Right atrium auricular region (tissue), 2 donors: ENCODE results near the gene ONECUT1. TPM values are rescaled to one million over a fixed set of nuclear protein-coding genes. Genes with fewer than 3 reads are reported as not detected.

Source experiments
- DNase-seq: peaks from one replicate; pipeline ENCODE4 v3.0.0-alpha.2; 2019; ENCODE audit warnings: low spot score
- H3K27ac ChIP-seq, 2 donors: fragments of 200-600 bp; sonication (generic); 1 replicate in 1 of 2; 2 replicates in 1 of 2; pipeline ENCODE4 v1.5.1; 2016 to 2019
- H3K27me3 ChIP-seq, 2 donors: fragments of 200-600 bp; sonication (generic); one replicate each; pipeline versions ENCODE4 v1.5.1 to v1.6.0; 2017 to 2019
- H3K36me3 ChIP-seq: fragments of 200-600 bp; sonication (generic); one replicate; pipeline ENCODE4 v1.5.1; 2016
- H3K4me1 ChIP-seq, 2 donors: fragments of 200-600 bp; sonication (generic); one replicate each; pipeline versions ENCODE4 v1.5.1 to v1.6.0; 2017 to 2019
- H3K4me3 ChIP-seq, 2 donors: fragments of 200-600 bp; sonication (generic); 1 replicate in 1 of 2; 2 replicates in 1 of 2; pipeline ENCODE4 v1.5.1; 2017 to 2019; ENCODE audit warnings: mild to moderate bottlenecking in 1 of 2, moderate library complexity in 1 of 2
- H3K9me3 ChIP-seq, 2 donors: fragments of 200-600 bp; sonication (generic); one replicate each; pipeline ENCODE4 v1.5.1; 2019
- total RNA-seq, 2 donors: library from RNA; depleted of rRNA; stranded (reverse); fragments of >200 nt; gene quantifications; one replicate each; pipeline ENCODE4 v1.1.0, GENCODE V29; 2016
- TF ChIP-seq, protein P1 (sequence below), 2 donors: fragments of 200-600 bp; sonication (generic); IDR thresholded peaks; one replicate each; pipeline ENCODE4 v1.5.1; 2019; ENCODE audit warnings: antibody characterized with exemption in 2 of 2

Gene ONECUT1
- total RNA-seq, 2 donors from 2014 or later = not detected

GRCh38 chr15:52762621-52763020, 27.5 kb downstream of the ONECUT1 start:
- Histone ChIP-seq H3K4me1 (no peaks in the 10 kb centered on the region), H3K27ac (no peak overlapping the region), H3K27me3 (no peaks in the 10 kb centered on the region), H3K4me3 (no peak overlapping the region), H3K36me3 (no peaks in the 10 kb centered on the region), H3K9me3 (no peaks in the 10 kb centered on the region)
- no peak for DNase-seq
- TF ChIP-seq, protein P1, sequence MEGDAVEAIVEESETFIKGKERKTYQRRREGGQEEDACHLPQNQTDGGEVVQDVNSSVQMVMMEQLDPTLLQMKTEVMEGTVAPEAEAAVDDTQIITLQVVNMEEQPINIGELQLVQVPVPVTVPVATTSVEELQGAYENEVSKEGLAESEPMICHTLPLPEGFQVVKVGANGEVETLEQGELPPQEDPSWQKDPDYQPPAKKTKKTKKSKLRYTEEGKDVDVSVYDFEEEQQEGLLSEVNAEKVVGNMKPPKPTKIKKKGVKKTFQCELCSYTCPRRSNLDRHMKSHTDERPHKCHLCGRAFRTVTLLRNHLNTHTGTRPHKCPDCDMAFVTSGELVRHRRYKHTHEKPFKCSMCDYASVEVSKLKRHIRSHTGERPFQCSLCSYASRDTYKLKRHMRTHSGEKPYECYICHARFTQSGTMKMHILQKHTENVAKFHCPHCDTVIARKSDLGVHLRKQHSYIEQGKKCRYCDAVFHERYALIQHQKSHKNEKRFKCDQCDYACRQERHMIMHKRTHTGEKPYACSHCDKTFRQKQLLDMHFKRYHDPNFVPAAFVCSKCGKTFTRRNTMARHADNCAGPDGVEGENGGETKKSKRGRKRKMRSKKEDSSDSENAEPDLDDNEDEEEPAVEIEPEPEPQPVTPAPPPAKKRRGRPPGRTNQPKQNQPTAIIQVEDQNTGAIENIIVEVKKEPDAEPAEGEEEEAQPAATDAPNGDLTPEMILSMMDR (IDR thresholded peaks at IDR 0.05) = no peak

GRCh38 chr15:52760562-52760961, 29.6 kb downstream of the ONECUT1 start:
- Histone ChIP-seq H3K27me3 (no peaks in the 10 kb centered on the region), H3K36me3 (no peaks in the 10 kb centered on the region), H3K4me3 (no peak overlapping the region), H3K27ac (no peak overlapping the region), H3K9me3 (no peaks in the 10 kb centered on the region), H3K4me1 (no peaks in the 10 kb centered on the region)
- DNase-seq = no peak
- TF ChIP-seq, protein P1 (IDR thresholded peaks at IDR 0.05) = no peak

GRCh38 chr15:52759969-52760368, 30.2 kb downstream of the ONECUT1 start:
- H3K4me3 ChIP-seq = no peak overlapping the region
- H3K36me3 ChIP-seq = no peaks in the 10 kb centered on the region
- H3K27ac ChIP-seq = no peak overlapping the region
- H3K27me3 ChIP-seq = no peaks in the 10 kb centered on the region
- no peaks in the 10 kb centered on the region for H3K4me1 ChIP-seq
- TF ChIP-seq, protein P1 (IDR thresholded peaks at IDR 0.05) = no peak
- H3K9me3 ChIP-seq = no peaks in the 10 kb centered on the region
- DNase-seq = no peak

GRCh38 chr15:52757496-52757895, 32.6 kb downstream of the ONECUT1 start:
- H3K27me3 ChIP-seq = no peaks in the 10 kb centered on the region
- DNase-seq = no peak
- no peaks in the 10 kb centered on the region for H3K9me3 ChIP-seq
- H3K4me3 ChIP-seq = no peak overlapping the region
- H3K27ac ChIP-seq = no peak overlapping the region
- TF ChIP-seq, protein P1 (IDR thresholded peaks at IDR 0.05) = no peak
- no peaks in the 10 kb centered on the region for H3K4me1 ChIP-seq
- H3K36me3 ChIP-seq = no peaks in the 10 kb centered on the region

DNA sequence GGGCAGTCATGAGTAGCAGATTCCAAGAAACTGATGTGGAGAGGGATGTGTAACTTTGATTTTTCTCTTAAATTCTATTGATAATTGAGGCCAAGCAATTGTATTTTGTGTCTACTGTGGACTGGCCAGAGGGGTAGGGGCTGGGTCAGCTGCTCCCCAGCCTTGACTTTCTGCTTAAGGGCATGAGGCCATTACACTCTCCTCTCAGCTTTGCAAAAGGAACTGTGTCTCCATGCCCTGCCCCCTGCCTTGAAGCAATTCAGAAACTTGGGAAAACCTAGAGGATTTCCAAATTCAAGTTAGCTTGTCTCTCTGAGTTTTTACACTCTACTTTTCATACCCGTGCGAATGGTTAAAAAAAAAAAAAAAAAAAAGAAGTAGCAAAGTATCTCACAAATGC, 38.6 kb downstream of the ONECUT1 start:
- H3K27ac ChIP-seq = no peak overlapping the region
- no peaks in the 10 kb centered on the region for H3K4me1 ChIP-seq
- no peaks in the 10 kb centered on the region for H3K36me3 ChIP-seq
- no peaks in the 10 kb centered on the region for H3K9me3 ChIP-seq
- no peaks in the 10 kb centered on the region for H3K27me3 ChIP-seq
- DNase-seq = no peak
- TF ChIP-seq, protein P1 (IDR thresholded peaks at IDR 0.05) = no peak
- H3K4me3 ChIP-seq = no peak overlapping the region

DNA sequence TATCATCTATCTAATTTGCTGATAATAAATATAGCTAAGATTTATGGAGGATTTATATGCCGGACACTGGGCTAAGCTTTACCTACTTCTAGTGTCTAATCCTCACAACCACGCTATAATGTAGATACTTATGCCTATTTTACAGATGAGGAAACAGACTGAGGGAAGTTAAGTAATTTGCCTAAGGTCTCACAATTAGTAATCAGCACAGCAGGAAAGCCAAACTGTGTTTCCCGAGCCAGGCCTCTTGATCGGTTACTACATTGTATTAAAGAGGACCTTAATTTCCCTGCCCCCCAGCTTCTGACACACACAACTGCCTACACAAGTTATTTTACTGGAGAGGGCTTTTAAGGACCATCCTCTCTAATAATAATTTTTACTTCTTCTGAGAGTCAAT, 40.9 kb downstream of the ONECUT1 start:
- Histone ChIP-seq H3K4me3 (no peak overlapping the region), H3K9me3 (no peaks in the 10 kb centered on the region), H3K27me3 (no peaks in the 10 kb centered on the region), H3K36me3 (no peaks in the 10 kb centered on the region), H3K27ac (no peak overlapping the region), H3K4me1 (no peaks in the 10 kb centered on the region)
- TF ChIP-seq, protein P1 (IDR thresholded peaks at IDR 0.05) = no peak
- DNase-seq = no peak
